ENCODE data around the gene RGS12.

RGS12 gene

DNA sequence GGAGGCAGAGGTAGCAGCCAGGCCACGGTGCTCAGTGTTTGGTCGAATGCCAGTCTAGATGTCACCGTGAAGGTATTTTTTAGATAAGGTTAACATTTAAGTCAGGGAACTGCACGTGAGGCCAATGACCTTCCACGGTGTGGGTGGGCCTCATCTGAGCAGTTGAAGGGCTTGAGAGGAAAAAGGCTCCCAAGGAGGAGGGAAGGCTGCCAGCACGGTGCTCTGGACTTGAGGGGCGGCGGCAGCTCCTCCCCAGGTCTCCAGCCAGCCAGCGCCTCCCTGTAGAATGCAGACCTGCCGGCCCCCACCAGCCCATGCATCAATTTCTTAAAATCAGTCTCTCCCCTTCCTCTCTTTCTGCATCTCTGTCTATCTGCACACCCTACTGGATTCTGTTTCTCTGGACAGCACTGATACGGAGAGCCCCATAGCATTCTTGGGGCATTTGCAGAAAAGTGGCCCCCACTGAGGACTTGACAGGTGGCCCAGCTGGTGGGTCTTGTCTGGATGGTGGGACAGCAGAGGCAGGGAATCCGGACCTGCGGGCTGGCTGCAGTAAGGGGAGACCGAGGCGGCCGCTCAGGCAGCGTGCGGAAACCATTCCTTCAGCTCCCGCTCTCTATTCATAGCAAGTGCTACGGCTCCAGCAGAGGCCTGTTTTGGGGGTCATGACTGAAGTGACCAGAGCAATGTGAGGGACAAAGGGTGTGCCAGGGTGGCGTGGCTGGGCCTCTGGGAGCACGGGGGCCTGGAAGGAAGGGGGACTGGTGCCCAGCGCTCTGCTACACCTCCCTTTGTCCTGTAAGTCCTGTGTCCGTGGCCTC lies 7.9 kb upstream of the RGS12 start:
- DNase-seq, result no peak

DNA sequence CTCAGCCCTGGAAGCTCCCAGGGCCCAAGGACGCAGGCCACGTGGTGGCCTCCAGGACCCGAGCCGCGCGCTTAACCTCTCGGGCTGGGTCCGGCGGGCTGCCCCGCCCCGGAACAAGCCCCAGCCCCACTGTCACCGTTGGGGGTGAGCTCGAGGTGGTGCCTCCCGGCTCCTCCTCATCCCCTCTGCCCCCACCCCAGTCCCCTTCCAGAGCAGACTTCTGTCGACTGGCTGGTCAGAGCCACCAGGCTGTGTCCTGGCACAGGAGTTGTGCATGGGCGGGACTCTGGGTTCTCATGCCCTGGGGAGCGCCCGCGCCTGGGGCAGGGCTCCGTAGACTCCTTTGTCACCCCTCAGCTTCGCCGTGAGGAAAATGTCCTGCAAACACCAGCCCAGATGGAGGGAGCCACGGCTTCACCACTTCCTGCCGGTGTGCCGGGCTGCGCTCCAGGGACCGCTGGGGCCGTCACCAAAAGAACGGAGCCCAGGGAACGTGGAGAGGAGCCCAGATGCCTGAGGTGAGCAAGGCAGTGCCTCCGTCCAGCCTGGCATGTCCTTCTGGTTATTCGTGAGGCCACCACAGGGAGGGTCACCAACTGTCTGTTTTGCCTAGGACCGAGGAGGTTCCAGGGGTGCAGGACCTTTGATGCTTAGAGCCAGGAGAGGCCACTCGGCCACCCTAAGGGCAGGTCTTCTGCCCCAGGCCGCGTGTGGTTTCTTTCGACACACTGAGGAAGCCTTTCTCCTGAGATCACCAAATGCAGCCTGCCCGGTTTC lies 7.1 kb upstream of the RGS12 start:
- DNase-seq, result no peak

DNA sequence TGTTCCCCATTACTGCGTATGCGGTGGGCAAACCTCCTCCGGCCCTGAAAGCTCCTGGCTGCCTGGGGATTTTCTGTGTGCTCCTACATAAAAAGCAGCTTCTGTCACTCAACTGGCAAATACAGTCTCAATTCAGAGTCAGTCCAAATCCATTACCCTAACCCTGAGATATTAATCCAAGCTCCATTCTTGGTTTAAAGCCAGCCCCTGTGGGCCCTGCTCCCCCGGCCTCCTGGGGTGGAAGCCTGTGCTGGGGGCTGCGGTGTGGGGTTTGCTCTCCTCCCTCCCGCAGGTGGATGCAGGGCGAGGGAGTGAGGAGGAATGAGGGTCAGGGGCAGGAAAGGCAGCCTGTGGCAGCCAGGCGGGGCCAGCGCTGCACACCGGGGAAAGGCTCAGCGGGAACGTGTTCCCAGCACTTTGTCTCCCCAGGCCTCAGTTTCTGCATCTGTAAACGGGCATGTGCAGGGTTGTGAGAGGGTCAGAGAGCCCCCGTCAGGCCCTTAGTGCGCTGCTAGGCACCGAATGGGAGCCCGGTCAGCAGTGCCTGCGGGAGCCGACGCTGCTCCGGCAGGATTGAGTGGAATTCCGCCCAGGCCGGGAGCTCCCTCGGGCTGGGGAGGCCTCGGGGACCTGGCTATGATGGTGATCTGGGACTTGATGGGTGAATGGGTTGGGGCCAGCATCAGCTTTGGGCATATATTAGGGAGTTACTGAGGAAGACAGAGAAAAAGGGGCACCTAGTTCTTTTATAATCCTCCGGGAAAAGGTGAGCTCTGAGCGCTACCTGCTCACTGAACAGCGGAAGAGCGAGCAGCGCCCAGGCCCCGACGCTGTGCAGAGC lies 6.3 kb upstream of the RGS12 start:
- DNase-seq, result no peak

DNA sequence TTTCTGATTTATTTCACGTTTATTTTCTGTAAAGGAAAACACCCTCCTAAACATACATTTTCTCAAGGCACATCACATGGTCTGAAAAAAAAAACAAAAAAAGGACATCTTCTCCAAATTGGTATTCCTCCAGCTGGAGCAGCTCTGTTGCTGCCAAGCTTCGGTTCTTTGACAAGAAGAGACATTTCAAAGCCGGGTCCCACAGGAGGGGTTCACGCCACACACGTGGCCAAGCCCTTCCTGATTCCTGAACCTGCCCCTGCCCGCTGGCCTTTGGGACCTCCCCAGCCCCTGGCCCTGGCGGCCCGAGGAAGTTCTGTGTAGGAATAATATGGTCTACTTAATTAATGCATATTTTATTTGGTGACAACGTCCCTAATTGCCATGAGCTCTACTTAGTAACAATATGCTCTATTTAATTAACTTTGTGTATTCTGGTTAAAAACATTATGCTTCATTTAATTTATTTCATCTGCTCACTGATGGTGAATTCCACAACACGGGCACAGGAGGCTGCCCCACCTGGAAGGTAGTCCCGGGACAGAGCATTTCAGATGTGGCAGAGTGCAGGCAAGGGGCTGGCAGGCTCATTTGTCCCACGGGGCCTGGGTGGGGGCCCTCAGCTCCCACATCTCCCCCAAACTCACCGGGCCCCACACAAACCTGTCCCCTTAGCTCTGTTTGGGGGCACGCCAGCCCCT lies 5.4 kb upstream of the RGS12 start:
- no peak for DNase-seq

DNA sequence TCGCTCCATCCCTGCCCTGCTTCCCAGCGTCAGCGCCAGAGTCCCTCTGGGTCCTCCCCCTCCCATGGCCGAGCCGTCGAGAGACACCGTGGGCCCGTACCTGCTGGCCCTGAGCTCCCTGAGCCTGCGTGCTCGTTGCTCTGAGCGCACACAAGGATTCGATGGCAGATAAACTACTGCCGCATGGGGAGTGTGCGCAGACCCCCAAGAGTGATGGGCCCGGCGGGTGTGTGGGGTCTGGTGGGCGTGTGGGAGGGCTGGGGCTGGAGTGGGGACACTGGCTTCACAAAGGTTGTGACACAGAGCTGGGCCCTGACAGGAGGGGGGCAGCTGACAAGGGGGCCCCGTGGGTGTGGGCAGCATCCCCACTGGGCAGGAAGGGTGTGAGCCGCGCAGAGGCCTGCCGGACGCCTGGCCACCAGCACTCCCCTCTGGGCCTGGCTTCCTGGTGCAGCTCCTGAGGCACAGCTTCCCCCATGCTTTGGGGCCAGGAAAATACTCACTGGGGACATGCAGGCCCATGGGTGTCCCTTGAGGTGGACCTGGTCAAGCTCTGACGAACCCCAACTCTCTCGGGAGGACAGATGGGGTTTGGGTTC lies 4.8 kb upstream of the RGS12 start:
- no peak for DNase-seq

DNA sequence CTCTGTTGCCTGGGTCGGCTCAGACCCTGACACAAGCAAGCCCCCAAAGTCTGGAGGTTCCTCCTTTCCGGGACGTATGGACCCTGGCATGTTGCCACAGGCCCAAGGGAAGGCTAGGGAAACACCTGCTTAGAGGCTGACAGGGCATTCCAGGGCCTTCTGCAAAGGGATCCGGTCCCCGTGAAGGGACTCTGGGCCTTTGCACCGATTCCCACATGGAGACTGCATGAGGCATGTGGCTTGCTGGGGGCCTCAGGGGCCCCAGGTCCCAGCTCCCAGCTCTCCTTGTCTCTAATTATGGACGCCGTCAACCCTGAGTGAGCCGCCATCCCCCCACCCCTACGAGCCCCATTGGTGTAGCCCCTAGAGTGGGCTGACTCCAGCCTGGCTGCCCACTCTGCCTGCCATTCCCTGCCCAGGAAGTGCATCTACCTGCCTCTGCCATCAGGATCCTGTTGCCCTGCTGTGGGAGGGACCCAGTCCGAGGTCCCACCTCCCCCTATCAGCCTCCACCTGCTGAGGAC lies 4.2 kb upstream of the RGS12 start:
- DNase-seq, result no peak

DNA sequence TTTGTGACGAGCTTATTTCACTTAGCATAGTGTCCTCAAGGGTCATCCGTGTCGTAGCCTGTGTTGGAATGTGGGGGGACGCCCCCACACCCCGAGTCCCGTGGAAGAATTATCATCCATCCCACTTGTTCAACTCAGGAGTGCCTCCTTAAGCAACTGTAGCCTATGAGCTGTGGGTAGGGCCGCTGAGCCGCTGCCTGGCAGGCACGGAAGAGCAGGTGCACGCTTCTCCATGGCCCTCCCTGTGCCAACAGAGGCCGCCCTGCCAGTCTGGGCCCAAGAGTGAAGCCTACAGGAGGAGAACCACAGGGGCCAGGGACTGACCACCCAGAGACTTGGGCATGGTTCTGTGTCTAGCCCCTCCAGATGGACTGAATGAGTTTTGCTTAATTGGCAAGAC lies 2.3 kb upstream of the RGS12 start:
- no peak for DNase-seq

DNA sequence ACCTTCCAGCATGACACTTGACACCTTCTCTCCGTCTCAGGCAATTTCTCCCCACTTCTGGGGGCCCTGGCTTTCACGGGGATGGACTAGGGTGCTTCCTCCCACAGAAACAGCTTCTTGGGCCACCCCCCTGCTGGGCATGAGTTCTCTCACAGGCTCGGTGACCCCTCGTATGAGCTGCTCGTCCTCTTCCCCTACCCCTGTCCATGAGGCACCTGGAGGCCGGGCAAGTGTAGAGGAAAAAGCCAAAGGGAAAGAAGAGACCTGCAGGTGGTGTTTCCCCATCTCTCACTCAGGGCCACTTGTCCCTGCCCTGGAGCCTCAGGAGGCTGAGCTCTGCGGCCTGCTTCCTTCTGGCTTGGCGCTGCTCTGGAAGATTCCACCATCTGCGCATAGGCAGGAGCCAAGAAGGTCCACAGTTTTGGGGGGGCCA lies 1.9 kb upstream of the RGS12 start:
- DNase-seq, result no peak

DNA sequence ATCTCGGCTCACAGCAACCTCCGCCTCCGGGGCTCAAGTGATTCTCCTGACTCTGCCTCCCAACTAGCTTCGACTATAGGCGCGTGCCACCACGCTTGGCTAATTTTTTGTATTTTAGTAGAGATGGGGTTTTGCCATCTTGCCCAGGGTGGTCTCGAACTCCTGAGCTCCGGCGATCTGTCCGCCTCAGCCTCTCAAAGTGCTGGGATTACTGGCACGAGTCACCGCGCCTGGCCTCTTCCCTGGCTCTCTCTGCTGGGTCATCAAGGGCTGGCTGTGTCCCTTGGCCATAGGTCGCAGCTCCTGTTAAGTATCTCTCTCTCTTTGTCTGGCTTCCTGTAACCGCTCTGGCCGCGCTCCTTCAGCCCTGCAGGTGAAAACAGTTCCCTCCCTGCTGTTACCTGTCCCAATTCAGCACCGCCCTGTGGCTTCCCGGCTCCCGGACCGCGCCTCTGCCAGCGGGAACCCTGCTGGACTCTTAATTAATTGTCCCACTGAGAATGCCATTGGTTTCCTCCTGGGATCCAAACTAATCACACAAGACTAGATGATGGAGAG lies 1.3 kb upstream of the RGS12 start:
- no peak for DNase-seq

DNA sequence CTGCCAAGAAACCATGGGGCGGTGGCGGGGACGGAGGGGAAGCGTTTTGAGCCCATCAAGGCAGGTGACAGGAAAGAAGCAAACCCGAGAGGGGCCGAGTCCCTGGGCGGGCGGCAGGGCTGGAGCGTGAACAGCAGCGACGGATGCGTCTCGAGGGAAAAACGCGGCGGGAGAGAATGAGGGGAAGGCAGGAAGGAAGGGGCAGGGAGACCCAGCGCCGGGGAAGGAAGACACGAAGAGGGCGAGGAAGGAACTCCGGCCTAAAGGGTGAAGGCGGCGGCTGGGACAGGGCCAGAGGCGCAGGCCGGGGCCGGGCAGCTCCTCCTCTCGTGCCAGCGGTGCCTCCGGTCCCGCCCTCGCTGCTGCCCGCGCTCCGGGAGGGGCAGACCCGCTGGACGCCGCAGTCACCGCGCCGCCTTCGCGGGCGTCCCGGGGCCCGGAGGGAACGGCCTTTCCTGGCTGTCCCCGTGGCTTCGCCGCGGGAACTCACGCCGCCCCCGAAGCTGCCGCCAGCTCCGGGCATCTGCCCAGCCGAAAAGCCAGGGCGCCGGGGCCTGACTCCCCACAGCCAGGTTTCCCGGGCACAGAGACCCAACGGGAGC lies 751 bp upstream of the RGS12 start:
- no peak for DNase-seq

DNA sequence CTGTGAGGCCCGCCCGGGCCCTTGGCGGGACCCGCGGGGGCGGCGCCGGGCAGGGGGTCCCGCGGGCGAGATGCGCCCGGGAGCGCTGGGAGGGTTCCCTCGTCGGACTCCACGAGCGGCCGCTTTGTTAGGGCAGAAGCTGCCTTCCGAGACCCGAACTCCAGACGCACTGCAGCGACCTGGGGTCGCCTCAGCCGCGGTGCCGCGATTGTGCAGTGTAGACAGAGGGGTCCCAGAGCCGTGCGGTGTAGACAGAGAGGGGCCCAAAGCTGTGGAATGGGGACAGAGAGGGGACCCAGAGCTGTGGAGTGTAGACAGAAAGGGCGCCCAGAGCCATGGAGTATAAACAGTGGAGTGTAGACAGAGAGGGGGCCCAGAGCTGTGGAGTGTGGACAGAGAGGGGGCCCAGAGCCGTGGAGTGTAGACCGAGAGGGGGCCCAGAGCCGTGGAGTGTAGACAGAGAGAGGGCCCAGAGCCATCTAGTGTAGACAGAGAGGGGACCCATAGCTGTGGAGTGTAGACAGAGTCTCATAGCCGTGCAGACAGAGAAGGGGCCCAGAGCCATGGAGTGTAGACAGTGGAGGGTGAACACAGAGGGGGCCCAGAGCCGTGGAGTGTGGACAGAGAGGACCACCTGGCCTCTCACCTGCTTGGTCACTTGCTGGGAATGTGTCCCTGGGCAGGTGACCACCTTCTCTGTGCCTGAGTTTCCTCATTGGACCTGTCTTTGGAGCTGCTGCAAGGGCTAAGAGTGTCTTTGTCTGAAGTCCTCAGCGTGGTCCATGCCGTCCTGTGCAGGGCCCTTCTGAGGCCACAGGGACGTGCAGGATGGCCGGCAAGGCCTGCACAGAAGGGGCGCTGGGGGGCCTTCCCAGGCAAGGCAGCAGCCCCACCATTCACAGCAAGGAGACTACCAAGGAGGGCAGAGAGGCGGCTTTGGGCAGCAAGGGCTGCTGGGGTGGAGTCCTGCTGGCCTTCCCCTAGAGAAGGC lies 875 bp downstream of the RGS12 start:
- DNase-seq, result no peak

DNA sequence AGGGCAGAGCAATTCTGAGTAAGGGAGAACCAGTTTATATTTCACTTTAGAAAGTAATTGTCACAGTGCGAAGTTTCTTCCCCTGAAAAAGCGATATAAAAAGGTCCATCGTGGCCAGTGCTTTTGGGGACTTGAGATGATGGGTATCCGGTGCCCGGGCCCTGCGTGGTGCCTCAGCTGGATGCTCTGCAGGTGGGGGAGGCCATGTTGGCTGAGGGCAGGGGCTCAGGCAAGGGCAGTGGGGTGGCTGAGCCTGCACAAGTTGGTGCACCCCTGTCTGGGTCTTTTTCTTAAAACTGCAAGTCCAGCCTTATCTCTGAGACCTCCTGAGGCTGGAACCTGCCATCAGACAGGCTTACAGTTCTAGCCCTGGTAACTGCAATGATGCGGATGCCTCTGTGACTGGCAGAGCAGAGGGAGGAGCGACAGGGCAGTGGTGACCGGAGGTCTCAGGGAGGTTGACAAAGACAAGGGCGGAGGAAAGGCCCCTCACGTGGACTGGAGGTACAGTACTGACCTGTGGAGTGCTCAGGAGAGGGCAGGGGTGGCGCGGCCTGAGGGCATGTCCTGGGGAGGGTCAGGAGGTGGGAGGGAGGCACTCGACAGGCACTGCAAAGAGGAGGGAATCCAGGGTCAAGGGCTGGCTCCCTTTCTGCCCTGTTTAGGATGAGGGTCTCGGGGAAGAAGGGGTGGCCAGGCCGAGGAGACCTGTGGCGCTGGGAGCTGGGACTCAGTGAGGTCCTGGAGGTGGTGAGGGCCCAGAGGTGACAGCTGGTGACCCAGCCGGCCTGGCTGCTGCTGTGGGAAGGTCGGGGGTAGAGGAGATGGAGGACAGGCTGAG lies 1.8 kb downstream of the RGS12 start:
- DNase-seq, result no peak

DNA sequence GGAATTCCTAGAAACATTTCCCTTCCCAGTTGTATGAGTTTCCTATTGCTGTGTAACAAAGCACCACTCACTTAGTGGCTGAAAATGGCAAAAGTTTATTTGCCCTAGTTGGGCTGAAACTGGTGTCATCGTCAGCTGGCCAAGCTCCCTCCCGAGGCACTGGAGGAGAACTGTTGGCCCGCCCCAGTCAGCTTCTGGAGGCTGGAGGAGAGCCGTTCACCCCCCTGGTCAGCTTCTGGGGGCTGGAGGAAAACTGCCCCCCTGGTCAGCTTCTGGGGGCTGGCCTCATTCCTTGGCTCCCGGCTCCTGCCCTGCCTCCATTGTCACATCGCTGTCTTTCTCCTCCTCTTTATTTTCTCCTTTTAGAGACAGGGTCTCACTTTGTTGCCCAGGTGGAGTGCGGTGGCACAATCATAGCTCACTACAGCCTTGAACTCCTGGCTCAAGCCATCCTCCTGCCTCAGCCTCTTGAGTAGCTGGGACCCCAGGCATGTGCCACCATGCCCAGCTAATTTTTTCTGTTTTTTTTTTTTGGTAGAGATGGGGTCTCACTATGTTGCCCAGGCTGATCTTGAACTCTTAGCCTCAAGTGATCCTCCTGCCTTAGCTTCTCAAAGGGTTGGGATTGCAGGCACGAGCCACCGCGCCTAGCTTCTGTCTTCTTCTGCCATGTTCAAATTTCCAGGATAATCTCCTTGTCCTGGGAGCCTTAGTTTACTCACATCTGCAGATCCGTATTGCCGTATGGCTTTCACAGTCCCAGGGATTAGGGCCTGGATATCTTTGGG lies 3.2 kb downstream of the RGS12 start:
- DNase-seq, result no peak

DNA sequence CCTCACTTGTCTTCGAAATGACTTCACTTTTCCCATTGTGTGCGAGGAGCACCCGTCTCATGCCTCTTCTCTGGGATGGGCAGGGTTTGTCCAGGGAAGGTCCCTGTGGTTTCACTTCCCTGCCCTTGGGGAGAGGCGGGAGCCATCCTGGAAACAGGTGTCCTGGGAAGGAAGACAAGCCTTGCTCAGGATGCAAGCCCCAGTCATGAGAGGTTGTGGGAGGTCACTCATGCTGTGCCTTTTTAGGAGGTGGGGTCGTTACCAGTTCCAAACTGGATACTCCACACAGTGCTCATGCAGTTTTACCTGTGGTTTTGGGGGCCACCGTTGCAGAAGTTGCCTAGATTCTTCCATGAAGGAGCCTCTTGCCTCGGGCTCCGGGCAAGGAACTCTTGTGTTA lies 3.8 kb downstream of the RGS12 start:
- no peak for DNase-seq

DNA sequence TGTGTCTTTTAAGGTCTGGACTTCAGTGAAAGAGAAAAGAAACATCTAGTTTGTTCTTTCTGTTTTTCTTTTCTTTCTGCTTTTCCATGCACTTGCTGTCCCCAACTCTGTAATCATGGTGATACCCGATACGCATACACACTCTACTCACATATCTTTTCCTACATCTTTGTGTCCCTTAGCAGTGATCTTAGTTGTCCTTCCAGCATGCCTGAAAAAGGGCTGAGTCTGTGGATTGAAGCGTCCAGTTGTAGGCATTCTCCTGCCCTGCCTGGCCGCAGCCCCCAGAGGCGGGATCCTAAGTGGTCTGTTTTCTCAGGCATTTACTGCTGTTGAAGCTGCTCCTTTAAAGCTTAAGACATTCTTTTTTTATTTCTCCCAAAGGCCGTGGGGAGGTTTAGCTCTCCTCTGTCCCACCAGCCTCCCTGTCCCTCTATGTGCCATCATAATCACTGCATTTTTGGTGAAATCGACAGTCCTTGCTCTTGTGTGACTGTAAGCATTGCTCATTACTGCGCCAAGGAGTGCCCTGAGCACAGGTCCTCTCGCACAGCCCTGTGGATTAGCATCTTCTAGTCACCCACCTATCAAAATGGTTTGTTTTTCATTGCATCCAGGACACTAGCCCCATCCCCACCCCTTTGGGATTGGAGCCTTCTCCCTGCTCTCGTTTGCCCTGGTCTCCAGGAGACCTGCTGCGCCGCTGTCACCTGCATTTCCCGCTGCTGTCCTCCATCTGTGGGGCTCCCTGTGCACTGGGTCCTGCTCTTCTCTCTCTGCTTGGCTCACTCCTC lies 4.4 kb downstream of the RGS12 start:
- DNase-seq, result no peak

DNA sequence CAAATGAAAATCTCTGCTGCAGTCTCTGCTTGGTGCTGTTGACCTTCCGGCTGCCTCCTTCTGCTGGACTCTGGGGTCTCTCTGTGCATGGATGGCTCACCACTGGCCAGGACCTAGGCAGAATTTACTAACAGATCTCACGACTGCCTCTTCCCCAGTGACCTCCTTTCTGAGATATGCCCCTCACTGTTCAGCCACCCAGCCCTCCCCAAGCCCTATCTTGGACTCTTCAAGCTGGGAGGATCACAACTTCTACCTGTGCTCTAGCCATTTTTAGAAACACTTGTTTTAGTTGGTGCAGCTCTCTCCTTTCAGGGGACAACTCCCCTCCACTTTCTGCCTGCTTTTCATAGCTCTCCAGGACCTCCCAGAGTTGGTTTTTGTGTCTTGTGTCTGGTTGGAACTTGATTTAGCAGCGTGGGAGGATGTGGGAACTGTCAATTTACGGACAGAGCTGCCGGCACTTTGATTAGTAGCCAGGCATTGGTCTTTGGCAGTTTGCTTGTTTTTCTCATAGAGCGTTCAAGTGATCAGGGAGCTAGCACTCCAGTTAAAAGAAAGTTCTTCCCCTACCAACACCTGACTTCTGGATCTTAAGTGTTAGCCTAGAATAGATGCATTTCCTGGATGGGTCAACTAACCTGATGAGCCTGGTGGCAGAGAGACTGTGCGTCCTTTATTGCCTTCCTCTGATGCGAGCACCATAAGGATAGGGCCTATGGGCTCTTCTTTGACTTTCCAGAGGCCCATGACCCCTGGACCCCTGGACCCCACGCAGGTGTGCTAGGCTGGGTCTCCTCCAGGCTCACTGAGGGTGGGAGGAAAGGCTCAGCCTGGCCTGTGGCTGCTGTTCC lies 6.5 kb downstream of the RGS12 start:
- no peak for DNase-seq
